OCI-LY7 (cell line): Measurements from ENCODE around the gene WWOX. TPM values are rescaled to one million over a fixed set of nuclear protein-coding genes. Genes with fewer than 3 reads are reported as not detected.

Experiments used
- BruUV-seq: library from RNA; stranded (reverse); fragments of 400-500 nt; replicated peaks from 2 replicates; lab custom pipeline; 2021; lab: Mats Ljungman, UMichigan
- CTCF ChIA-PET: fragments of 300-600 bp; sonication (Branson Sonifier 250); formaldehyde crosslinking; loops from one replicate; lab custom pipeline; 2022; ENCODE audit warnings: antibody characterized with exemption; ENCODE audit not compliant: unreplicated experiment; lab: Charles Lee
- POLR2A ChIA-PET: fragments of 300-600 bp; sonication (Branson Sonifier 250); formaldehyde crosslinking; loops from one replicate; lab custom pipeline; 2022; ENCODE audit warnings: antibody characterized with exemption; lab: Charles Lee
- DNase-seq: peaks from one replicate; pipeline ENCODE4 v3.0.0-alpha.2; 2015; ENCODE audit warnings: low spot score
- H2AFZ ChIP-seq: fragments of 200-600 bp; sonication (generic), shearing (Covaris generic); 2 replicates; pipeline ENCODE4 v1.6.1; 2014; ENCODE audit warnings: mild to moderate bottlenecking, antibody characterized with exemption, low read length, moderate library complexity
- H3K27ac ChIP-seq: fragments of 200-600 bp; sonication (generic); 2 replicates; pipeline ENCODE4 v1.5.1; 2014; ENCODE audit warnings: mixed run types, low read depth, mild to moderate bottlenecking, moderate library complexity, low read length, inconsistent platforms; ENCODE audit not compliant: poor library complexity, severe bottlenecking
- H3K36me3 ChIP-seq: fragments of 200-600 bp; sonication (generic); 2 replicates; pipeline ENCODE4 v1.6.1; 2014; ENCODE audit warnings: mild to moderate bottlenecking, antibody characterized with exemption, low read length, moderate library complexity, mixed read lengths; ENCODE audit not compliant: insufficient read depth
- H3K4me1 ChIP-seq: fragments of 200-600 bp; sonication (generic); 2 replicates; pipeline ENCODE4 v1.5.1; 2014; ENCODE audit warnings: mild to moderate bottlenecking, low read length; ENCODE audit not compliant: insufficient read depth, poor library complexity, severe bottlenecking
- H3K4me2 ChIP-seq: fragments of 200-600 bp; sonication (generic); 2 replicates; pipeline ENCODE4 v1.6.1; 2014; ENCODE audit warnings: mild to moderate bottlenecking, low read length
- H3K4me3 ChIP-seq: fragments of 200-600 bp; sonication (generic); 2 replicates; pipeline ENCODE4 v1.5.1; 2014; ENCODE audit warnings: mild to moderate bottlenecking, low read depth, low read length; ENCODE audit not compliant: poor library complexity, severe bottlenecking
- H3K79me2 ChIP-seq: fragments of 200-600 bp; sonication (generic); 2 replicates; pipeline ENCODE4 v1.6.1; 2016; ENCODE audit warnings: low read depth, mild to moderate bottlenecking, low read length, moderate library complexity, mixed read lengths; ENCODE audit not compliant: insufficient read depth
- H3K9me2 ChIP-seq: fragments of 200-600 bp; sonication (generic); 2 replicates; pipeline ENCODE4 v1.6.1; 2016; ENCODE audit warnings: mild to moderate bottlenecking, low read length, mixed read lengths; ENCODE audit not compliant: insufficient read depth
- H3K9me3 ChIP-seq: fragments of 200-600 bp; sonication (generic); 2 replicates; pipeline ENCODE4 v1.6.1; 2014; ENCODE audit warnings: mild to moderate bottlenecking, mixed run types, low read length, mixed read lengths
- H4K20me1 ChIP-seq: fragments of 200-600 bp; sonication (generic); 2 replicates; pipeline ENCODE4 v1.6.1; 2014; ENCODE audit warnings: mild to moderate bottlenecking, antibody characterized with exemption, low read length, moderate library complexity, mixed read lengths; ENCODE audit not compliant: insufficient read depth
- CTCF ChIP-seq: fragments of 200-600 bp; sonication (generic); conservative IDR thresholded peaks from 2 replicates; pipeline ENCODE4 v1.5.1; 2014; ENCODE audit warnings: mild to moderate bottlenecking, antibody characterized with exemption, low read length, moderate library complexity, mixed read lengths
- EZH2phosphoT487 ChIP-seq: fragments of 200-600 bp; sonication (generic); IDR thresholded peaks from 2 replicates; pipeline ENCODE4 v1.6.1; 2018; ENCODE audit warnings: low read depth, borderline replicate concordance, mild to moderate bottlenecking, mixed run types, antibody characterized with exemption, low read length, moderate library complexity, mixed read lengths
- intact Hi-C: fragments of 100-400 bp; cut with micrococcal nuclease; formaldehyde crosslinking; loops from one replicate; pipeline ENCODE4 v1.10.0; 2022; ENCODE audit not compliant: unreplicated experiment
- total RNA-seq, 2 experiments: library from RNA; depleted of rRNA in 1 of 2; stranded (reverse); fragments of >200 nt in 1 of 2; shearing (Covaris generic) in 1 of 2; gene quantifications; 2 replicates each; pipeline ENCODE4 v1.2.3, GENCODE V29; 2014 to 2022

The WWOX gene
- total RNA-seq, 2 experiments from 2014 or later = 40.2 to 47.6 TPM

DNA sequence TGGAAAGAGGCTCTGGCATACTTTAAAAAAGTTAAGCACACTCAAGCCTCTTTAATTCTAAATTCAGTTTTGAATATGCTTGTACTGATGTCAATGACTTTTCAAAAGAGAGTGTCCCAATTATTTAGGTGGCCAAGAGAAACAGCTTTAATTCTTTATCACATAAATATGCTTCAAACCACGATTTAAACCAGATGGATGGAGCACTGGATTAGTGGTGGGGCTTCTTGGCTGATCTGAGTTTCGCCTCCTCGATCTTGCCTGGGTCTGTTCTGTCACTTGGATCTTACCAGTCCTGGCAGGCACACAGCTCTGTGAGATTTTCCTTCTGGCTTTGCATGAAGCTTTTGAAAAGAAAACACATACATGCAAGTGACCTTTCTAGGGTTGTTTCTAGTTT is 1033.2 kb downstream of the WWOX start:
- CTCF ChIA-PET = no interaction called here
- H3K36me3 ChIP-seq = no peaks in the 10 kb centered on the region
- H3K27ac ChIP-seq = no peak overlapping the region
- no peak overlapping the region for H2AFZ ChIP-seq
- no TSS peak for BruUV-seq
- no peaks in the 10 kb centered on the region for H3K9me3 ChIP-seq
- no peak overlapping the region for H3K4me2 ChIP-seq
- no peaks in the 10 kb centered on the region for H3K4me1 ChIP-seq
- intact Hi-C loops = no loop called here
- H3K4me3 ChIP-seq = no peak overlapping the region
- no peaks in the 10 kb centered on the region for H3K79me2 ChIP-seq
- no peak for TF ChIP-seq EZH2phosphoT487
- TF ChIP-seq CTCF = no peak
- DNase-seq = no peak
- POLR2A ChIA-PET = no interaction called here
- no peaks in the 10 kb centered on the region for H4K20me1 ChIP-seq
- H3K9me2 ChIP-seq = no peaks in the 10 kb centered on the region

DNA sequence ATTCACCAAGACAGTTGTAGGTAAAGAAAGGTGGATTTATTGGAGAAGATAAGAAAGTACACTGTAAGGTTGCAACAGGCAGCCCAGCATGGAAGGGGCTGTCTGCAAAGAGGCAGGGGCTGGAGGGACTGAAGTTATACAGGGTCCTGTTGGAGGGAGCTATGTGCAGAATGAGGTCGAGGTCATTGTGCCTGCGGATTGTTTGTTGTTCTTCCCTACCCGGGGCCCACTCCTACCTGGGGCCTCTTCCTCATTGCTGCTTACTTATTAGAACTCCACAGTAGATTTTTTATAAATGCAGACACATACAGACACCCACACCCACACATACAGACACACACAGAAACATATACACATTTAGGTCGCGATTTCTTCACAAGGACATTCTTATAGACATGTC is 1034.8 kb downstream of the WWOX start:
- BruUV-seq = no TSS peak
- TF ChIP-seq CTCF (no peak), EZH2phosphoT487 (no peak)

DNA sequence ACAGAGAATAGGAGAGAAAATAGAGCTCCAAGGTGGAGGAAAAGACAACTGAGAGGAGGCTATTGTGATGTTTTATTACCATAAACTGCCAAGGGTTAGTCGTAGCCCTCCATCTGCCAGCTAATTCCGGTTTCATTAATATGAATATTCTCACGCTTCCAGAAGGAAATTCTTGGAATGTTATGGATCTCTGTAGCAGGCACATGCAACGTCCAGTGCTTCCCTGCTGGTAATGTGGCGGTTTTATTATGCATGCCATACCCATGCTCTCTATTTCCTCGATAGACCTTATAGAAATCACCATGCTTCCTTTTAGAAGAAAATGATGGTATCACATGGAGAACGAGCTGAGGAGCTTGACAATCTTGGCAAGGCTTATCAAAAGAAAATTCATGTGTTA is 1037.5 kb downstream of the WWOX start:
- TF ChIP-seq EZH2phosphoT487 = no peak
- Histone ChIP-seq H3K4me2 (no peak overlapping the region), H3K36me3 (no peaks in the 10 kb centered on the region), H3K4me1 (no peaks in the 10 kb centered on the region), H3K9me2 (no peaks in the 10 kb centered on the region), H3K79me2 (no peaks in the 10 kb centered on the region), H2AFZ (no peak overlapping the region), H4K20me1 (no peaks in the 10 kb centered on the region), H3K27ac (no peak overlapping the region), H3K9me3 (no peaks in the 10 kb centered on the region), H3K4me3 (no peak overlapping the region)
- no TSS peak for BruUV-seq
- no peak for DNase-seq
- ChIA-PET POLR2A (interaction anchor here (0.6 kb wide), 1 partner anchor 331 kb away, joined by 3 read pairs; no protein-coding TSS in a partner anchor), CTCF (no interaction called here)
- intact Hi-C loops = no loop called here

More for the DNA sequence above, 1034.8 kb downstream of the WWOX start:
- H3K27ac ChIP-seq = no peak overlapping the region
- no peaks in the 10 kb centered on the region for H4K20me1 ChIP-seq
- no peaks in the 10 kb centered on the region for H3K79me2 ChIP-seq
- H3K9me3 ChIP-seq = no peaks in the 10 kb centered on the region
- ChIA-PET POLR2A (no interaction called here), CTCF (no interaction called here)
- no peaks in the 10 kb centered on the region for H3K4me1 ChIP-seq
- no peaks in the 10 kb centered on the region for H3K36me3 ChIP-seq
- H3K4me2 ChIP-seq = no peak overlapping the region
- no peak for DNase-seq
- H3K9me2 ChIP-seq = no peaks in the 10 kb centered on the region
- H3K4me3 ChIP-seq = no peak overlapping the region
- no peak overlapping the region for H2AFZ ChIP-seq
- intact Hi-C loops = no loop called here
